GM21423 (cell line): ENCODE data around the gene RBMY1D.
"Not testable (repeated sequence)": the region's sequence is repeated elsewhere in the genome, so short reads cannot be mapped to it uniquely, and the experiment has no call there.

Source experiments
- ATAC-seq: cut with Tn5 transposase; IDR thresholded peaks from one replicate; pipeline ENCODE4 v1.9.1; 2021; ENCODE audit warnings: mild to moderate bottlenecking, moderate library complexity; ENCODE audit not compliant: unreplicated experiment

Gene RBMY1D

GRCh38 chrY:21894426-21894825, at the start of gene RBMY1D:
RBMY1D (minus strand) TSS chrY:21894526; CDS start chrY:21892513, 2,013 bp downstream.
- not testable (repeated sequence) for ATAC-seq

DNA sequence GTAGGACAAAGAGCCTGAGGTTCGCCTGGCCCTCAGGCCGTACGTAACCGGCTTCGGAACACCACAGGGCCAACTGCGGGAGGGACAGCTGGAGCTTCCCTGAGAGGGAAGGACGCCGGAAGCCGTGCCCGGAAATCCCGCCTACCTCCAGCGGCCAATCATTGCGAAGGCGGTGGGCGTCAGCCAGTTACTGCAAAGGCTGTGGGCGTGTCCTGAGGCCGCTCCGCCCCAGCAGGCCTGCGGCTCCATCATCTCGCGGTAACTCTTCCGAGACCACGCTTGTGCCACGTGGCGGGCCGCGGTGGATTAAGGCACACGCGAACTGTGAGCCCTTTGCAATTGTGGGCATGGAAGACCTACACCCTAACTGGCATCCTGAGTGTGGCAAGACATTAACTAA, 23.6 kb upstream of the RBMY1D start, which contains the start of gene RBMY1E:
Gene RBMY1E (minus strand): TSS at position 101 of the 400 bp plus-strand sequence. CDS start 1,978 bp downstream, outside the sequence.
- not testable (repeated sequence) for ATAC-seq

DNA sequence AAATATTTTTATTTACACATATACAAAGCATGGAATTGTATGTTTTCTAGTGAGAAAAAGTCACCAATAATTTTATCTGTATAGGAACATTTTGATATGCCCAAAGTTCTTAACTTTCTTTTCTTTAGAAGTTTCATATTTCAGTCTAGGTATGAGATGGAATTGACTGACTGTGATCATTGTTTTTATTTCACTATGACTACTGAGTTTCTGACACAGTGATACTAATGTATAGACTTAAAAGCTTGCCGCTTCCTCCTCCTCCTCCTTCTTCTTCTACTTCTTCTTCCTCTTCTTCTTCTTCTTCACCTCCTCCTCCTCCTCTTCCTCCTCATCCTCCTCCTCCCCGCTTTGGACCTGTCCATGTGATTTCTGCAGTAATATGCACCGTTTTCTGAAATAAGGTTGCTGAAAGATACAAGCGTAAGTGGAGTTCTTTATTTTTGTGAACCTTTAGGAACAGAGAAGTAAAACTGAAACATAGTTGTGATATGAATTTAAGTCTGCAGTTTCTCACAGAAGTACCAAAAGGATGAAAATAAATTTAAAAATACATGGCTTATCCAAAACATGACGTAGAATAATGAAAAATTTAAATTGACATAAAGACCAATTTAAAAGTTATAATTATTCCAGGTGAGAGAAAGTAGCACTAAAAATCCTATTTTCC, 24.8 kb downstream of the RBMY1D start:
- peak; percentile 85 for ATAC-seq

DNA sequence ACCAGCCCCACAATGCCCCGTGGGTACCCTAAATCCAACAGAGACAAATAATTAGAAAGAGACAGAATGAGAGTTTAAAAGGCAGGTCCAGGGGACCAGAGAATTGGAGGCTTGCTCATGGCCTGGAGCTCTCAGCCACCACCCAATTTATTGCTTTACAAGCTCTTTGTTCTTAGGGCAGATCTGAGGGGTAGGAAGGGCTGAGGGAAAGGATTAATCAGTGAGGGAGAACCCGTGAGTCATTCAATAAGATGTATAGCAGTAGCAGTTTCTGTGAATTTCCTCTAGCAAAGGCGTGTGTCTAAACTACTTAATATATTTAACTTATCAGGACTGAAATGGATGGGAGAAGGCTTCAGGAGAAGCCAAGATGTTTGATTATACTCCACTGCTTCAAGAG, 48.8 kb downstream of the RBMY1D start:
- ATAC-seq: no peak

DNA sequence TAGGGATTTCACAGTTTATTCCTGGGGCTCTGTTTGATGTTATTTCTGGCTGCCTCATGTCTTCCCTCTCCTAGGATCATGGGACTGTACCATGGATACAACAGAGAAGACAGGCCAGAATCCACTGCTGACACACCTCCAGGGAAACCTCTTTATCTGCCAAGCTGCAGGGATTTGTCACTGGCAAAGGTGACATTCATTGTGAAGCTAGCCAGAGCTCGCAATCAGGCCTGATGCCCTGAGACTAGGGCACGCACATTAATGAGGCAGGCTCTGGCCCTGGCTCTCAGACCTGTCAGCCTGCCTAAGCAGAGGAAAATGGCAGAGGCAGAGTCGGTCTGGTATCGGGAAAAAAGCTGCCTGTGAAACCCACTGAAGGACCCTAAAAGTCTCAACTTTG, 52.2 kb downstream of the RBMY1D start:
- no peak for ATAC-seq

DNA sequence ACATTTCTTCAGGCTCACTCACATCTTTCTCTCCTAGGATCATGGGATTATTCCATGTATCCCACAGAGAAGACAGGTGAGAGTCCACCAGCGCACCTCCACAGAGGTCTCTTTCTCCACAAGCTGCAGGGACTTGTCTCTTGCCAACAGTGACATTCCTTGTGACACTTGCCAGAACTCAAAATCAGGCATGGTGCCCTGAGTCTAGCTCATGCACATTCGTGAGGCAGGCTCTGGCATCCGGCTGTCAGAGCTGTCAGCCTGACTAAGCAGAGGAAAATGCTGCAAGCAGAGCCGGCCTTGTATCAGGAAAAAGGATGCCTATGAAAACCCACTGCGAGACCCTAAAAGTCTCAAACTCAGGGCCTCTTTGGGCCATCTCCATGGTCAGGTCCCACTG, 54.8 kb downstream of the RBMY1D start:
- ATAC-seq: no peak

- no peak for ATAC-seq
Observed at GRCh38 chrY:21836343-21836742, 58.0 kb downstream of the RBMY1D start.

GRCh38 chrY:21835052-21835451, 59.3 kb downstream of the RBMY1D start:
- no peak for ATAC-seq
